ENCODE results near the gene PRELID3B.

The PRELID3B gene

GRCh38 chr20:59068534-59068933 is 25.9 kb upstream of the PRELID3B start:
- no peaks in the 10 kb centered on the region for H3K36me3 Mint-ChIP-seq (ENCODE audit: low read depth)
- peaks cover 35% of the 10 kb centered on the region for H3K27me3 Mint-ChIP-seq (ENCODE audit: low read depth)
- H3K9me3 Mint-ChIP-seq, result no peaks in the 10 kb centered on the region
- H3K4me3 Mint-ChIP-seq, result no peak overlapping the region
- no peaks in the 10 kb centered on the region for H3K4me1 Mint-ChIP-seq (ENCODE audit: low read depth)
- H3K27ac Mint-ChIP-seq, result no peak overlapping the region

GRCh38 chr20:59064214-59064722 is 21.7 kb upstream of the PRELID3B start:
- no peaks in the 10 kb centered on the region for H3K9me3 Mint-ChIP-seq
- H3K27me3 Mint-ChIP-seq (ENCODE audit: low read depth), result peaks cover 46% of the 10 kb centered on the region
- no peak overlapping the region for H3K27ac Mint-ChIP-seq
- H3K36me3 Mint-ChIP-seq (ENCODE audit: low read depth), result no peaks in the 10 kb centered on the region
- H3K4me1 Mint-ChIP-seq (ENCODE audit: low read depth), result no peaks in the 10 kb centered on the region
- no peak overlapping the region for H3K4me3 Mint-ChIP-seq

GRCh38 chr20:59063358-59064213 is 21.0 kb upstream of the PRELID3B start:
- Mint-ChIP-seq H3K9me3 (no peaks in the 10 kb centered on the region), H3K4me3 (no peak overlapping the region), H3K36me3 (ENCODE audit: low read depth) (no peaks in the 10 kb centered on the region), H3K27me3 (ENCODE audit: low read depth) (peaks cover 46% of the 10 kb centered on the region), H3K4me1 (ENCODE audit: low read depth) (no peaks in the 10 kb centered on the region), H3K27ac (no peak overlapping the region)

- Mint-ChIP-seq H3K27ac (no peak overlapping the region), H3K36me3 (ENCODE audit: low read depth) (no peaks in the 10 kb centered on the region), H3K4me1 (ENCODE audit: low read depth) (no peaks in the 10 kb centered on the region), H3K9me3 (no peaks in the 10 kb centered on the region), H3K4me3 (no peak overlapping the region), H3K27me3 (ENCODE audit: low read depth) (peaks cover 39% of the 10 kb centered on the region)
These were observed 19.5 kb upstream of the PRELID3B start for GRCh38 chr20:59062081-59062480.

GRCh38 chr20:59055302-59055701 is 12.7 kb upstream of the PRELID3B start:
- H3K27ac Mint-ChIP-seq, result no peak overlapping the region
- no peaks in the 10 kb centered on the region for H3K9me3 Mint-ChIP-seq
- no peaks in the 10 kb centered on the region for H3K36me3 Mint-ChIP-seq (ENCODE audit: low read depth)
- no peaks in the 10 kb centered on the region for H3K4me1 Mint-ChIP-seq (ENCODE audit: low read depth)
- H3K27me3 Mint-ChIP-seq (ENCODE audit: low read depth), result peaks cover 30% of the 10 kb centered on the region
- no peak overlapping the region for H3K4me3 Mint-ChIP-seq

GRCh38 chr20:59051666-59052185 is 9.1 kb upstream of the PRELID3B start:
- peaks cover 27% of the 10 kb centered on the region for H3K27me3 Mint-ChIP-seq (ENCODE audit: low read depth)
- H3K36me3 Mint-ChIP-seq (ENCODE audit: low read depth), result no peaks in the 10 kb centered on the region
- H3K4me3 Mint-ChIP-seq, result no peak overlapping the region
- no peak overlapping the region for H3K27ac Mint-ChIP-seq
- peaks cover 11% of the 10 kb centered on the region for H3K4me1 Mint-ChIP-seq (ENCODE audit: low read depth)
- H3K9me3 Mint-ChIP-seq, result no peaks in the 10 kb centered on the region

GRCh38 chr20:59050437-59050836 is 7.9 kb upstream of the PRELID3B start:
- Mint-ChIP-seq H3K36me3 (ENCODE audit: low read depth) (no peaks in the 10 kb centered on the region), H3K4me3 (no peak overlapping the region), H3K9me3 (no peaks in the 10 kb centered on the region), H3K27me3 (ENCODE audit: low read depth) (peaks cover 21% of the 10 kb centered on the region), H3K4me1 (ENCODE audit: low read depth) (peaks cover 11% of the 10 kb centered on the region), H3K27ac (no peak overlapping the region)

GRCh38 chr20:59048681-59049030 is 6.1 kb upstream of the PRELID3B start:
- H3K4me1 Mint-ChIP-seq (ENCODE audit: low read depth), result peaks cover 16% of the 10 kb centered on the region
- no peaks in the 10 kb centered on the region for H3K9me3 Mint-ChIP-seq
- no peak overlapping the region for H3K4me3 Mint-ChIP-seq
- peaks cover 14% of the 10 kb centered on the region for H3K27me3 Mint-ChIP-seq (ENCODE audit: low read depth)
- H3K36me3 Mint-ChIP-seq (ENCODE audit: low read depth), result no peaks in the 10 kb centered on the region
- H3K27ac Mint-ChIP-seq, result no peak overlapping the region

GRCh38 chr20:59047938-59048680 is 5.5 kb upstream of the PRELID3B start:
- no peak overlapping the region for H3K27ac Mint-ChIP-seq
- peaks cover 8% of the 10 kb centered on the region for H3K27me3 Mint-ChIP-seq (ENCODE audit: low read depth)
- H3K4me1 Mint-ChIP-seq (ENCODE audit: low read depth), result peaks cover 19% of the 10 kb centered on the region
- no peak overlapping the region for H3K4me3 Mint-ChIP-seq
- no peaks in the 10 kb centered on the region for H3K36me3 Mint-ChIP-seq (ENCODE audit: low read depth)
- no peaks in the 10 kb centered on the region for H3K9me3 Mint-ChIP-seq

GRCh38 chr20:59046862-59047261 is 4.3 kb upstream of the PRELID3B start:
- peaks cover 5% of the 10 kb centered on the region for H3K27me3 Mint-ChIP-seq (ENCODE audit: low read depth)
- H3K27ac Mint-ChIP-seq, result no peak overlapping the region
- no peaks in the 10 kb centered on the region for H3K36me3 Mint-ChIP-seq (ENCODE audit: low read depth)
- no peak overlapping the region for H3K4me3 Mint-ChIP-seq
- H3K4me1 Mint-ChIP-seq (ENCODE audit: low read depth), result peaks cover 19% of the 10 kb centered on the region
- H3K9me3 Mint-ChIP-seq, result no peaks in the 10 kb centered on the region

- Mint-ChIP-seq H3K27ac (no peak overlapping the region), H3K4me3 (no peak overlapping the region), H3K9me3 (no peaks in the 10 kb centered on the region), H3K27me3 (ENCODE audit: low read depth) (no peaks in the 10 kb centered on the region), H3K4me1 (ENCODE audit: low read depth) (peaks cover 29% of the 10 kb centered on the region), H3K36me3 (ENCODE audit: low read depth) (peaks cover 10% of the 10 kb centered on the region)
These were observed 2.2 kb upstream of the PRELID3B start for GRCh38 chr20:59044796-59045195.

- no peak overlapping the region for H3K4me3 Mint-ChIP-seq
- H3K4me1 Mint-ChIP-seq (ENCODE audit: low read depth), result peaks cover 33% of the 10 kb centered on the region
- no peaks in the 10 kb centered on the region for H3K9me3 Mint-ChIP-seq
- peaks cover 12% of the 10 kb centered on the region for H3K36me3 Mint-ChIP-seq (ENCODE audit: low read depth)
- H3K27ac Mint-ChIP-seq, result no peak overlapping the region
- H3K27me3 Mint-ChIP-seq (ENCODE audit: low read depth), result no peaks in the 10 kb centered on the region
These were observed 1.7 kb upstream of the PRELID3B start for GRCh38 chr20:59044295-59044694.

GRCh38 chr20:59043698-59044097 is 1.1 kb upstream of the PRELID3B start:
- Mint-ChIP-seq H3K9me3 (no peaks in the 10 kb centered on the region), H3K36me3 (ENCODE audit: low read depth) (peaks cover 12% of the 10 kb centered on the region), H3K27me3 (ENCODE audit: low read depth) (no peaks in the 10 kb centered on the region), H3K27ac (peak overlapping the region; percentile 57), H3K4me1 (ENCODE audit: low read depth) (peaks cover 38% of the 10 kb centered on the region), H3K4me3 (peak overlapping the region; percentile 74)

- Mint-ChIP-seq H3K36me3 (ENCODE audit: low read depth) (peaks cover 12% of the 10 kb centered on the region), H3K4me1 (ENCODE audit: low read depth) (peaks cover 32% of the 10 kb centered on the region), H3K27ac (peak overlapping the region; percentile 93), H3K4me3 (peak overlapping the region; percentile 97), H3K27me3 (ENCODE audit: low read depth) (no peaks in the 10 kb centered on the region), H3K9me3 (no peaks in the 10 kb centered on the region)
These were observed 428 bp upstream of the PRELID3B start for GRCh38 chr20:59042796-59043631.

All from T-helper 1 cell treated with Interleukin-12 subunit alpha and Interleukin-12 subunit beta and Interleukin-4 antibody, amounts not matched to agents 30 μg/mL and 1 μg/mL, for 36 hours (primary cell).